ENCODE results near the gene LDLRAD3. TPM values are rescaled to one million over a fixed set of nuclear protein-coding genes. Genes with fewer than 3 reads are reported as not detected.

Gene LDLRAD3
- total and polyA plus RNA-seq, 7 donors: 5.9 to 20.7 (median 12.1) TPM

- Histone ChIP-seq H3K27ac (no peak overlapping the region), H3K36me3 (ENCODE audit: insufficient read depth in 1 of 2, low read depth in 1 of 2) (peaks cover 0 to 3% of the 10 kb centered on the region in 2 donors), H3K27me3 (ENCODE audit: insufficient read depth in 3 of 3, low read length in 2 of 3) (no peaks in the 10 kb centered on the region), H3K4me3 (no peak overlapping the region), H3K4me1 (peaks cover 22% of the 10 kb centered on the region), H3K9me3 (no peaks in the 10 kb centered on the region)
- ATAC-seq: peak; percentile 42 to 75 (median 58)
- intact Hi-C loops (cut with DNase I): loop anchor here in 1 of 2 donors (10.0 kb wide), 1 partner anchor 203 kb away; no protein-coding TSS in a partner anchor
- no peak for TF ChIP-seq CTCF (IDR thresholded peaks at IDR 0.05)
- WGBS, 3 donors: 25 to 41% (median 29%) methylated on average over 4 of the region's 4 CpGs
- DNase-seq: peak; percentile 43 to 60
These were observed 83.9 kb downstream of the LDLRAD3 start for GRCh38 chr11:36027731-36028130.

GRCh38 chr11:36029616-36030015 is 85.8 kb downstream of the LDLRAD3 start:
- Histone ChIP-seq H3K4me1 (peaks cover 18% of the 10 kb centered on the region), H3K4me3 (no peak overlapping the region), H3K27me3 (ENCODE audit: insufficient read depth in 3 of 3, low read length in 2 of 3) (no peaks in the 10 kb centered on the region), H3K36me3 (ENCODE audit: insufficient read depth in 1 of 2, low read depth in 1 of 2) (peaks cover 0 to 3% of the 10 kb centered on the region in 2 donors), H3K27ac (no peak overlapping the region), H3K9me3 (no peaks in the 10 kb centered on the region)
- intact Hi-C loops (cut with DNase I): loop anchor here in 1 of 2 donors (10.0 kb wide), 1 partner anchor 205 kb away; no protein-coding TSS in a partner anchor
- DNase-seq: no peak
- TF ChIP-seq CTCF (IDR thresholded peaks at IDR 0.05): no peak
- WGBS, 3 donors: 84 to 99% (median 86%) methylated on average over 4 of the region's 4 CpGs
- no peak for ATAC-seq

- Histone ChIP-seq H3K9me3 (no peaks in the 10 kb centered on the region), H3K4me3 (no peak overlapping the region), H3K36me3 (ENCODE audit: insufficient read depth in 1 of 2, low read depth in 1 of 2) (peaks cover 0 to 3% of the 10 kb centered on the region in 2 donors), H3K4me1 (peaks cover 14% of the 10 kb centered on the region), H3K27ac (no peak overlapping the region), H3K27me3 (ENCODE audit: insufficient read depth in 3 of 3, low read length in 2 of 3) (no peaks in the 10 kb centered on the region)
- WGBS, 3 donors: 54 to 76% (median 56%) methylated on average over 1 of the region's 1 CpG
- intact Hi-C loops (cut with DNase I): no loop called here
- ATAC-seq: peak; percentile 43 to 70 (median 55)
- no peak for DNase-seq
- no peak for TF ChIP-seq CTCF (IDR thresholded peaks at IDR 0.05)
These were observed 86.9 kb downstream of the LDLRAD3 start for GRCh38 chr11:36030731-36031281.

GRCh38 chr11:36033082-36033751 is 89.4 kb downstream of the LDLRAD3 start:
- ATAC-seq (no peak), DNase-seq (no peak)
- intact Hi-C loops (cut with DNase I): no loop called here
- Histone ChIP-seq H3K27ac (no peak overlapping the region), H3K4me3 (no peak overlapping the region), H3K9me3 (no peaks in the 10 kb centered on the region), H3K27me3 (ENCODE audit: insufficient read depth in 3 of 3, low read length in 2 of 3) (no peaks in the 10 kb centered on the region), H3K4me1 (peaks cover 18% of the 10 kb centered on the region), H3K36me3 (ENCODE audit: insufficient read depth in 1 of 2, low read depth in 1 of 2) (peaks cover 0 to 3% of the 10 kb centered on the region in 2 donors)
- 74 to 83% (median 75%) methylated on average over 9 of the region's 9 CpGs for WGBS, 3 donors
- no peak for TF ChIP-seq CTCF (IDR thresholded peaks at IDR 0.05)

Data from psoas muscle (tissue), 8 donors.